H9 (cell line): Measurements from ENCODE around the gene TAP2. TPM values are rescaled to one million over a fixed set of nuclear protein-coding genes. Genes with fewer than 3 reads are reported as not detected.

Experiments
- DNase-seq: peaks from one replicate; pipeline ENCODE4 v3.0.0-alpha.2; 2017
- H2AFZ ChIP-seq: one replicate; pipeline ENCODE4 v1.6.1; 2013; ENCODE audit warnings: mild to moderate bottlenecking, low read length, control low read depth, moderate library complexity
- H2AK5ac ChIP-seq: 2 replicates; pipeline ENCODE4 v1.6.1; 2013; ENCODE audit warnings: low read length, control low read depth, mixed read lengths; ENCODE audit not compliant: insufficient read length
- H2BK120ac ChIP-seq: one replicate; pipeline ENCODE4 v1.6.1; 2013; ENCODE audit warnings: low read depth, mild to moderate bottlenecking, low read length, control low read depth, inconsistent platforms; ENCODE audit not compliant: poor library complexity, severe bottlenecking
- H2BK12ac ChIP-seq: 2 replicates; pipeline ENCODE4 v1.6.1; 2013; ENCODE audit warnings: low read length, control low read depth, mixed read lengths, low read depth; ENCODE audit not compliant: insufficient read length
- H2BK15ac ChIP-seq: 2 replicates; pipeline ENCODE4 v1.6.1; 2013; ENCODE audit warnings: low read depth, low read length, control low read depth
- H2BK20ac ChIP-seq: one replicate; pipeline ENCODE4 v1.6.1; 2013; ENCODE audit warnings: low read depth, mild to moderate bottlenecking, low read length, control low read depth, inconsistent platforms; ENCODE audit not compliant: poor library complexity, severe bottlenecking
- H2BK5ac ChIP-seq: 2 replicates; pipeline ENCODE4 v1.6.1; 2013; ENCODE audit warnings: low read length, control low read depth, mixed read lengths; ENCODE audit not compliant: insufficient read length
- H3K14ac ChIP-seq: 2 replicates; pipeline ENCODE4 v1.6.1; 2013; ENCODE audit warnings: low read length, control low read depth; ENCODE audit not compliant: insufficient read depth
- H3K18ac ChIP-seq: 2 replicates; pipeline ENCODE4 v1.6.1; 2013; ENCODE audit warnings: low read depth, mild to moderate bottlenecking, mixed read lengths, low read length, control low read depth; ENCODE audit not compliant: insufficient read length
- H3K23ac ChIP-seq: 2 replicates; pipeline ENCODE4 v1.6.1; 2013; ENCODE audit warnings: low read length, control low read depth, mixed read lengths, low read depth; ENCODE audit not compliant: insufficient read length
- H3K23me2 ChIP-seq: 2 replicates; pipeline ENCODE4 v1.6.1; 2013; ENCODE audit warnings: low read depth, mild to moderate bottlenecking, mixed read lengths, low read length, control low read depth; ENCODE audit not compliant: insufficient read length, poor library complexity, severe bottlenecking
- H3K27ac ChIP-seq: 2 replicates; pipeline ENCODE4 v1.5.1; 2013; ENCODE audit warnings: low read length, control low read depth, mixed read lengths, low read depth; ENCODE audit not compliant: insufficient read length
- H3K27me3 ChIP-seq: 2 replicates; pipeline ENCODE4 v1.6.1; 2013; ENCODE audit warnings: low read length, control low read depth, inconsistent platforms; ENCODE audit not compliant: insufficient read depth
- H3K4ac ChIP-seq: 2 replicates; pipeline ENCODE4 v1.6.1; 2013; ENCODE audit warnings: low read depth, mild to moderate bottlenecking, control low read depth, inconsistent platforms, low read length, moderate library complexity
- H3K4me1 ChIP-seq: 2 replicates; pipeline ENCODE4 v1.6.1; 2013; ENCODE audit warnings: low read length, control low read depth, inconsistent platforms; ENCODE audit not compliant: insufficient read depth
- H3K4me2 ChIP-seq: 2 replicates; pipeline ENCODE4 v1.6.1; 2013; ENCODE audit warnings: low read length, control low read depth, mixed read lengths; ENCODE audit not compliant: insufficient read length, insufficient read depth
- H3K56ac ChIP-seq: 2 replicates; pipeline ENCODE4 v1.6.1; 2013; ENCODE audit warnings: low read depth, mild to moderate bottlenecking, mixed read lengths, low read length, control low read depth; ENCODE audit not compliant: insufficient read length
- H3K79me1 ChIP-seq: 2 replicates; pipeline ENCODE4 v1.6.1; 2013; ENCODE audit warnings: low read depth, mild to moderate bottlenecking, moderate library complexity, low read length, control low read depth, inconsistent platforms; ENCODE audit not compliant: insufficient read depth, poor library complexity, severe bottlenecking
- H3K79me2 ChIP-seq: 2 replicates; pipeline ENCODE4 v1.6.1; 2013; ENCODE audit warnings: low read length, control low read depth, inconsistent platforms; ENCODE audit not compliant: insufficient read depth
- H3K9ac ChIP-seq: 2 replicates; pipeline ENCODE4 v1.6.1; 2013; ENCODE audit warnings: low read length, control low read depth, mixed read lengths; ENCODE audit not compliant: insufficient read length; ENCODE audit errors: extremely low read depth
- H3K9me3 ChIP-seq: one replicate; pipeline ENCODE4 v1.6.1; 2013; ENCODE audit warnings: low read depth, low read length, inconsistent platforms; ENCODE audit not compliant: control insufficient read depth
- H3T11ph ChIP-seq: one replicate; pipeline ENCODE4 v1.6.1; 2013; ENCODE audit warnings: mild to moderate bottlenecking, low read length, control low read depth, inconsistent platforms
- H4K20me1 ChIP-seq: one replicate; pipeline ENCODE4 v1.6.1; 2013; ENCODE audit not compliant: control insufficient read depth, insufficient read length, insufficient read depth
- H4K5ac ChIP-seq: 2 replicates; pipeline ENCODE4 v1.6.1; 2013; ENCODE audit warnings: low read depth, mild to moderate bottlenecking, mixed read lengths, low read length, control low read depth; ENCODE audit not compliant: insufficient read length
- H4K8ac ChIP-seq: replicated peaks from 2 replicates; pipeline ENCODE4 v1.6.1; 2013; ENCODE audit warnings: low read length, control low read depth, mixed read lengths, low read depth; ENCODE audit not compliant: insufficient read length
- H4K91ac ChIP-seq: 2 replicates; pipeline ENCODE4 v1.6.1; 2013; ENCODE audit warnings: low read depth, mild to moderate bottlenecking, moderate library complexity, mixed read lengths, low read length, control low read depth; ENCODE audit not compliant: insufficient read length
- H3K27ac Mint-ChIP-seq, 3 experiments: 2 replicates in 2 of 3; 3 replicates in 1 of 3; pipeline ENCODE4 v1.8.0; 2020 to 2021; ENCODE audit warnings: mixed read lengths in 3 of 3, mild to moderate bottlenecking in 1 of 3, moderate library complexity in 1 of 3
- H3K27me3 Mint-ChIP-seq: 2 replicates; pipeline ENCODE4 v1.8.0; 2021; ENCODE audit warnings: low read depth, mild to moderate bottlenecking, moderate library complexity, mixed read lengths
- H3K36me3 Mint-ChIP-seq, 3 experiments: 2 replicates in 2 of 3; 3 replicates in 1 of 3; pipeline ENCODE4 v1.8.0; 2020 to 2021; ENCODE audit warnings: low read depth in 3 of 3, mixed read lengths in 3 of 3; ENCODE audit not compliant: insufficient read depth in 1 of 3
- H3K4me1 Mint-ChIP-seq, 2 experiments: 2 replicates each; pipeline ENCODE4 v1.8.0; 2020; ENCODE audit warnings: mixed read lengths in 2 of 2
- H3K4me3 Mint-ChIP-seq, 2 experiments: 2 replicates in 1 of 2; 3 replicates in 1 of 2; pipeline ENCODE4 v1.8.0; 2020 to 2021; ENCODE audit warnings: mild to moderate bottlenecking in 2 of 2, mixed read lengths in 2 of 2, moderate library complexity in 1 of 2
- H3K9me3 Mint-ChIP-seq, 2 experiments: 2 replicates in 1 of 2; 3 replicates in 1 of 2; pipeline ENCODE4 v1.8.0; 2020; ENCODE audit warnings: mild to moderate bottlenecking in 2 of 2, mixed read lengths in 2 of 2, moderate library complexity in 1 of 2
- CTCF ChIP-seq: fragments of 200-600 bp; sonication (generic); conservative IDR thresholded peaks from 3 replicates; pipeline ENCODE4 v1.8.0; 2021; ENCODE audit warnings: antibody characterized with exemption, mild to moderate bottlenecking
- WGBS: extraction: QIAGEN DNeasy Blood & Tissue Kit; methylation state at CpG from one replicate; pipeline ENCODE4 v1.1.7; 2013; ENCODE audit warnings: missing lambda C conversion rate, low lambda C conversion rate, mixed read lengths; ENCODE audit not compliant: insufficient read length; ENCODE audit errors: extremely low coverage; 5-methylcytosine and 5-hydroxymethylcytosine counted together
- total RNA-seq: library from RNA; stranded (reverse); gene quantifications from 2 replicates; pipeline ENCODE4 v1.2.1, GENCODE V29; 2021

Gene TAP2
- total RNA-seq, 1 experiment from 2014 or later, result 16.3 TPM

GRCh38 chr6:32867022-32867477 is 28.5 kb upstream of the TAP2 start:
- no peak overlapping the region for H3K18ac ChIP-seq
- no peak overlapping the region for H2AK5ac ChIP-seq
- no peaks in the 10 kb centered on the region for H3K4me1 ChIP-seq
- H3K27me3 ChIP-seq, result no peaks in the 10 kb centered on the region
- H2BK12ac ChIP-seq, result no peak overlapping the region
- H3K56ac ChIP-seq, result no peak overlapping the region
- no peak overlapping the region for H3K14ac ChIP-seq
- H3K9ac ChIP-seq, result no peak overlapping the region
- no peak overlapping the region for H4K91ac ChIP-seq
- Mint-ChIP-seq H3K4me3 (no peak overlapping the region), H3K27ac (no peak overlapping the region), H3K27me3 (peaks cover 19% of the 10 kb centered on the region), H3K36me3 (no peaks in the 10 kb centered on the region), H3K9me3 (no peaks in the 10 kb centered on the region), H3K4me1 (0 out of 4 replicates have a peak, but pooled peaks cover 0 to 2% of the 10 kb centered on the region in 2 experiments)
- no peak overlapping the region for H4K5ac ChIP-seq
- H3K79me1 ChIP-seq, result no peaks in the 10 kb centered on the region
- H3K79me2 ChIP-seq, result no peaks in the 10 kb centered on the region
- H2BK5ac ChIP-seq, result no peak overlapping the region
- H3K9me3 ChIP-seq, result no peaks in the 10 kb centered on the region
- H4K8ac ChIP-seq, result no peak overlapping the region
- no peak for TF ChIP-seq CTCF
- H3T11ph ChIP-seq, result no peak overlapping the region
- H3K4me2 ChIP-seq, result no peak overlapping the region
- WGBS, result no CpG with 5 or more reads among the region's 3 CpGs
- no peaks in the 10 kb centered on the region for H4K20me1 ChIP-seq
- no peak for DNase-seq
- no peak overlapping the region for H2BK20ac ChIP-seq
- no peak overlapping the region for H2BK120ac ChIP-seq
- H3K4ac ChIP-seq, result no peak overlapping the region
- H2BK15ac ChIP-seq, result no peak overlapping the region
- no peaks in the 10 kb centered on the region for H3K23me2 ChIP-seq
- H3K23ac ChIP-seq, result no peak overlapping the region
- H3K27ac ChIP-seq, result no peak overlapping the region
- no peak overlapping the region for H2AFZ ChIP-seq
